Right atrium auricular region (tissue), 2 donors: ENCODE results near the gene SIT1. TPM values are rescaled to one million over a fixed set of nuclear protein-coding genes. Genes with fewer than 3 reads are reported as not detected.

Experiments
- DNase-seq: peaks from one replicate; pipeline ENCODE4 v3.0.0-alpha.2; 2019; ENCODE audit warnings: low spot score
- H3K27ac ChIP-seq, 2 donors: fragments of 200-600 bp; sonication (generic); 1 replicate in 1 of 2; 2 replicates in 1 of 2; pipeline ENCODE4 v1.5.1; 2016 to 2019
- H3K27me3 ChIP-seq, 2 donors: fragments of 200-600 bp; sonication (generic); one replicate each; pipeline versions ENCODE4 v1.5.1 to v1.6.0; 2017 to 2019
- H3K36me3 ChIP-seq: fragments of 200-600 bp; sonication (generic); one replicate; pipeline ENCODE4 v1.5.1; 2016
- H3K4me1 ChIP-seq, 2 donors: fragments of 200-600 bp; sonication (generic); one replicate each; pipeline versions ENCODE4 v1.5.1 to v1.6.0; 2017 to 2019
- H3K4me3 ChIP-seq, 2 donors: fragments of 200-600 bp; sonication (generic); 1 replicate in 1 of 2; 2 replicates in 1 of 2; pipeline ENCODE4 v1.5.1; 2017 to 2019; ENCODE audit warnings: mild to moderate bottlenecking in 1 of 2, moderate library complexity in 1 of 2
- H3K9me3 ChIP-seq, 2 donors: fragments of 200-600 bp; sonication (generic); one replicate each; pipeline ENCODE4 v1.5.1; 2019
- CTCF ChIP-seq, 2 donors: fragments of 200-600 bp; sonication (generic); IDR thresholded peaks; one replicate each; pipeline ENCODE4 v1.5.1; 2019; ENCODE audit warnings: antibody characterized with exemption in 2 of 2
- total RNA-seq, 2 donors: library from RNA; depleted of rRNA; stranded (reverse); fragments of >200 nt; gene quantifications; one replicate each; pipeline ENCODE4 v1.1.0, GENCODE V29; 2016

The SIT1 gene, protein sequence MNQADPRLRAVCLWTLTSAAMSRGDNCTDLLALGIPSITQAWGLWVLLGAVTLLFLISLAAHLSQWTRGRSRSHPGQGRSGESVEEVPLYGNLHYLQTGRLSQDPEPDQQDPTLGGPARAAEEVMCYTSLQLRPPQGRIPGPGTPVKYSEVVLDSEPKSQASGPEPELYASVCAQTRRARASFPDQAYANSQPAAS
- under 1 TPM in 1 of 2 donors, not detected in 1; 0.55 TPM for total RNA-seq

- peak within 1 kb of the TSS in 1 of 2 donors; percentile 6 for H3K4me3 ChIP-seq
- H3K27me3 ChIP-seq, result no peaks in the 10 kb centered on the region
- H3K27ac ChIP-seq, result peak within 1 kb of the TSS; percentile 41 to 42
- no peaks in the 10 kb centered on the region for H3K36me3 ChIP-seq
- DNase-seq, result no peak
- no peaks in the 10 kb centered on the region for H3K9me3 ChIP-seq
- TF ChIP-seq CTCF (IDR thresholded peaks at IDR 0.05), result no peak
- H3K4me1 ChIP-seq, result peaks cover 0 to 14% of the 10 kb centered on the region in 2 donors
These were observed at the start of gene SIT1 for GRCh38 chr9:35650341-35651158. SIT1 (minus strand) TSS chr9:35650931; CDS start chr9:35650853, 78 bp downstream.

GRCh38 chr9:35700031-35700430 is 49.3 kb upstream of the SIT1 start:
- Histone ChIP-seq H3K36me3 (peaks cover 94% of the 10 kb centered on the region), H3K9me3 (no peaks in the 10 kb centered on the region), H3K4me3 (no peak overlapping the region), H3K27ac (peak overlapping the region; percentile 51 to 64), H3K27me3 (no peaks in the 10 kb centered on the region), H3K4me1 (peaks cover 0 to 27% of the 10 kb centered on the region in 2 donors)
- no peak for DNase-seq
- TF ChIP-seq CTCF (IDR thresholded peaks at IDR 0.05), result no peak

GRCh38 chr9:35698231-35698630 is 47.5 kb upstream of the SIT1 start:
- DNase-seq, result no peak
- H3K27ac ChIP-seq, result no peak overlapping the region

GRCh38 chr9:35697486-35697885 is 46.8 kb upstream of the SIT1 start:
- H3K4me1 ChIP-seq, result peaks cover 0 to 23% of the 10 kb centered on the region in 2 donors
- no peak for TF ChIP-seq CTCF (IDR thresholded peaks at IDR 0.05)

More at GRCh38 chr9:35698231-35698630, 47.5 kb upstream of the SIT1 start:
- no peak for TF ChIP-seq CTCF (IDR thresholded peaks at IDR 0.05)
- Histone ChIP-seq H3K36me3 (peaks cover 76% of the 10 kb centered on the region), H3K27me3 (no peaks in the 10 kb centered on the region), H3K4me1 (peaks cover 0 to 23% of the 10 kb centered on the region in 2 donors), H3K4me3 (no peak overlapping the region), H3K9me3 (no peaks in the 10 kb centered on the region)

GRCh38 chr9:35696520-35697215 is 45.9 kb upstream of the SIT1 start:
- DNase-seq, result peak; percentile 75
- H3K27me3 ChIP-seq, result no peaks in the 10 kb centered on the region
- H3K4me1 ChIP-seq, result peaks cover 0 to 23% of the 10 kb centered on the region in 2 donors
- H3K4me3 ChIP-seq, result no peak overlapping the region
- no peaks in the 10 kb centered on the region for H3K9me3 ChIP-seq
- TF ChIP-seq CTCF (IDR thresholded peaks at IDR 0.05), result peak; percentile 77 to 92
- H3K27ac ChIP-seq, result peak overlapping the region; percentile 23 to 58
- peaks cover 60% of the 10 kb centered on the region for H3K36me3 ChIP-seq

More at GRCh38 chr9:35697486-35697885, 46.8 kb upstream of the SIT1 start:
- Histone ChIP-seq H3K4me3 (no peak overlapping the region), H3K27ac (peak overlapping the region; percentile 9 to 30), H3K27me3 (no peaks in the 10 kb centered on the region), H3K36me3 (peaks cover 68% of the 10 kb centered on the region), H3K9me3 (no peaks in the 10 kb centered on the region)
- DNase-seq, result no peak
